T-helper 17 cell (primary cell): Measurements from ENCODE around the gene TFEC. TPM values are rescaled to one million over a fixed set of nuclear protein-coding genes. Genes with fewer than 3 reads are reported as not detected.

ENCODE experiments used
- total RNA-seq, 4 donors: library from RNA in 2 of 4; stranded (reverse) in 2 of 4; gene quantifications; one replicate each; pipeline ENCODE4 v1.2.3 and lab custom pipeline; 2022 to 2026

TFEC gene
- total RNA-seq, 2 donors from 2014 or later = 0.21 to 0.47 TPM

Other genes with a start within 250 kb of the TFEC start
- 100 to 1,000 TPM; 107 to 108 TPM for gene TES, start 179.8 kb upstream of the TFEC start, total RNA-seq